Measurements from ENCODE around the gene GJA3. TPM values are rescaled to one million over a fixed set of nuclear protein-coding genes. Genes with fewer than 3 reads are reported as not detected.

GJA3 gene
- total and polyA plus RNA-seq, 2 of the 8 experiments (the other 6 are each of a cell fraction or from before 2014, with no cell fraction given) = 0.12 to 0.60 TPM

DNA sequence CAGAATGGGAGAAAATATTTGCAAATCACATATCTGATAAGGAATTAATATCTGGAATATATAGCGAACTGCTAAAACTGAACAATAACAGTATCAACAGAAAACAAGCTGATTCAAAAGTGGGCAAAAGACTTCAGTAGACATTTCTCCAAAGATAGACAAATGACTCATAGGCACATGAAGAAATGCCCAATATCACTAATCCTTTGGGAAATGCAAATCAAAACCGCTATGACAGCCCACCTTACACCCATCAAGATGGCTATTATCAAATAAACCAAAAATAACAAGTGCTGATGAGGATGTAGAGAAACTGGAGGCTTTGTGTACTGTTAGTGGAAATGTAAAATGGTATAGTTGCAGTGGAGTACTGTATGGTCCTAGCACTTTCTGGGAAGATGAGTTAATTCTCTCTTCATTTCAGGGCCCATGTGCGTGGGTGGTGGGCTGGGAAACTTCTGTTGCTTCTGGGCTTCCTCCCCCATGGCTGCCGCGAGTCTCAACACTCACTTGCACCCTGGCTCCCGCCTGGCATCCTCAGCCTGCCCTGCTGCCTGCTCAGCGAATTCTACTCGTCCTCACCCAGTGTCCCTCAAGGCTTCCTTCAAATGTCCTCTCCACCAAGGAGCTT, 12.4 kb upstream of the GJA3 start (continued):
- TF ChIP-seq, protein P1, sequence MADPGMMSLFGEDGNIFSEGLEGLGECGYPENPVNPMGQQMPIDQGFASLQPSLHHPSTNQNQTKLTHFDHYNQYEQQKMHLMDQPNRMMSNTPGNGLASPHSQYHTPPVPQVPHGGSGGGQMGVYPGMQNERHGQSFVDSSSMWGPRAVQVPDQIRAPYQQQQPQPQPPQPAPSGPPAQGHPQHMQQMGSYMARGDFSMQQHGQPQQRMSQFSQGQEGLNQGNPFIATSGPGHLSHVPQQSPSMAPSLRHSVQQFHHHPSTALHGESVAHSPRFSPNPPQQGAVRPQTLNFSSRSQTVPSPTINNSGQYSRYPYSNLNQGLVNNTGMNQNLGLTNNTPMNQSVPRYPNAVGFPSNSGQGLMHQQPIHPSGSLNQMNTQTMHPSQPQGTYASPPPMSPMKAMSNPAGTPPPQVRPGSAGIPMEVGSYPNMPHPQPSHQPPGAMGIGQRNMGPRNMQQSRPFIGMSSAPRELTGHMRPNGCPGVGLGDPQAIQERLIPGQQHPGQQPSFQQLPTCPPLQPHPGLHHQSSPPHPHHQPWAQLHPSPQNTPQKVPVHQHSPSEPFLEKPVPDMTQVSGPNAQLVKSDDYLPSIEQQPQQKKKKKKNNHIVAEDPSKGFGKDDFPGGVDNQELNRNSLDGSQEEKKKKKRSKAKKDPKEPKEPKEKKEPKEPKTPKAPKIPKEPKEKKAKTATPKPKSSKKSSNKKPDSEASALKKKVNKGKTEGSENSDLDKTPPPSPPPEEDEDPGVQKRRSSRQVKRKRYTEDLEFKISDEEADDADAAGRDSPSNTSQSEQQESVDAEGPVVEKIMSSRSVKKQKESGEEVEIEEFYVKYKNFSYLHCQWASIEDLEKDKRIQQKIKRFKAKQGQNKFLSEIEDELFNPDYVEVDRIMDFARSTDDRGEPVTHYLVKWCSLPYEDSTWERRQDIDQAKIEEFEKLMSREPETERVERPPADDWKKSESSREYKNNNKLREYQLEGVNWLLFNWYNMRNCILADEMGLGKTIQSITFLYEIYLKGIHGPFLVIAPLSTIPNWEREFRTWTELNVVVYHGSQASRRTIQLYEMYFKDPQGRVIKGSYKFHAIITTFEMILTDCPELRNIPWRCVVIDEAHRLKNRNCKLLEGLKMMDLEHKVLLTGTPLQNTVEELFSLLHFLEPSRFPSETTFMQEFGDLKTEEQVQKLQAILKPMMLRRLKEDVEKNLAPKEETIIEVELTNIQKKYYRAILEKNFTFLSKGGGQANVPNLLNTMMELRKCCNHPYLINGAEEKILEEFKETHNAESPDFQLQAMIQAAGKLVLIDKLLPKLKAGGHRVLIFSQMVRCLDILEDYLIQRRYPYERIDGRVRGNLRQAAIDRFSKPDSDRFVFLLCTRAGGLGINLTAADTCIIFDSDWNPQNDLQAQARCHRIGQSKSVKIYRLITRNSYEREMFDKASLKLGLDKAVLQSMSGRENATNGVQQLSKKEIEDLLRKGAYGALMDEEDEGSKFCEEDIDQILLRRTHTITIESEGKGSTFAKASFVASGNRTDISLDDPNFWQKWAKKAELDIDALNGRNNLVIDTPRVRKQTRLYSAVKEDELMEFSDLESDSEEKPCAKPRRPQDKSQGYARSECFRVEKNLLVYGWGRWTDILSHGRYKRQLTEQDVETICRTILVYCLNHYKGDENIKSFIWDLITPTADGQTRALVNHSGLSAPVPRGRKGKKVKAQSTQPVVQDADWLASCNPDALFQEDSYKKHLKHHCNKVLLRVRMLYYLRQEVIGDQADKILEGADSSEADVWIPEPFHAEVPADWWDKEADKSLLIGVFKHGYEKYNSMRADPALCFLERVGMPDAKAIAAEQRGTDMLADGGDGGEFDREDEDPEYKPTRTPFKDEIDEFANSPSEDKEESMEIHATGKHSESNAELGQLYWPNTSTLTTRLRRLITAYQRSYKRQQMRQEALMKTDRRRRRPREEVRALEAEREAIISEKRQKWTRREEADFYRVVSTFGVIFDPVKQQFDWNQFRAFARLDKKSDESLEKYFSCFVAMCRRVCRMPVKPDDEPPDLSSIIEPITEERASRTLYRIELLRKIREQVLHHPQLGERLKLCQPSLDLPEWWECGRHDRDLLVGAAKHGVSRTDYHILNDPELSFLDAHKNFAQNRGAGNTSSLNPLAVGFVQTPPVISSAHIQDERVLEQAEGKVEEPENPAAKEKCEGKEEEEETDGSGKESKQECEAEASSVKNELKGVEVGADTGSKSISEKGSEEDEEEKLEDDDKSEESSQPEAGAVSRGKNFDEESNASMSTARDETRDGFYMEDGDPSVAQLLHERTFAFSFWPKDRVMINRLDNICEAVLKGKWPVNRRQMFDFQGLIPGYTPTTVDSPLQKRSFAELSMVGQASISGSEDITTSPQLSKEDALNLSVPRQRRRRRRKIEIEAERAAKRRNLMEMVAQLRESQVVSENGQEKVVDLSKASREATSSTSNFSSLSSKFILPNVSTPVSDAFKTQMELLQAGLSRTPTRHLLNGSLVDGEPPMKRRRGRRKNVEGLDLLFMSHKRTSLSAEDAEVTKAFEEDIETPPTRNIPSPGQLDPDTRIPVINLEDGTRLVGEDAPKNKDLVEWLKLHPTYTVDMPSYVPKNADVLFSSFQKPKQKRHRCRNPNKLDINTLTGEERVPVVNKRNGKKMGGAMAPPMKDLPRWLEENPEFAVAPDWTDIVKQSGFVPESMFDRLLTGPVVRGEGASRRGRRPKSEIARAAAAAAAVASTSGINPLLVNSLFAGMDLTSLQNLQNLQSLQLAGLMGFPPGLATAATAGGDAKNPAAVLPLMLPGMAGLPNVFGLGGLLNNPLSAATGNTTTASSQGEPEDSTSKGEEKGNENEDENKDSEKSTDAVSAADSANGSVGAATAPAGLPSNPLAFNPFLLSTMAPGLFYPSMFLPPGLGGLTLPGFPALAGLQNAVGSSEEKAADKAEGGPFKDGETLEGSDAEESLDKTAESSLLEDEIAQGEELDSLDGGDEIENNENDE (IDR thresholded peaks at IDR 0.05; ENCODE audit: insufficient replicate concordance, low read length) = no peak
- no peak for TF ChIP-seq YY1 (IDR thresholded peaks at IDR 0.05; ENCODE audit: low read depth, low read length)
- no peak for TF ChIP-seq SAP30 (IDR thresholded peaks at IDR 0.05; ENCODE audit: insufficient read depth, insufficient replicate concordance, low read length)
- TF ChIP-seq TBP (IDR thresholded peaks at IDR 0.05; ENCODE audit: low read depth, low read length) = no peak
- TF ChIP-seq CBX8 (IDR thresholded peaks at IDR 0.05; ENCODE audit: borderline replicate concordance, low read depth, low read length) = no peak
